Gastrocnemius medialis (tissue), 4 donors: ENCODE measurements around the gene SETD1B. TPM values are rescaled to one million over a fixed set of nuclear protein-coding genes. Genes with fewer than 3 reads are reported as not detected.
A peak's percentile ranks its signal among the peaks of the same experiment; 100 is the strongest.

Experiments used
- ATAC-seq, 2 donors: fragments of 150-250 bp; one replicate each; pipeline ENCODE4 v1.9.1; 2016
- DNase-seq, 2 donors: peaks; one replicate each; pipeline ENCODE4 v3.0.0-alpha.2; 2019
- H3K27ac ChIP-seq, 4 donors: fragments of 200-600 bp; sonication (generic); 1 replicate in 1 of 4; 2 replicates in 3 of 4; pipeline ENCODE4 v1.5.1; 2016 to 2018; ENCODE audit warnings: mild to moderate bottlenecking in 2 of 4, moderate library complexity in 1 of 4
- H3K27me3 ChIP-seq, 3 donors: fragments of 200-600 bp; sonication (generic) in 2 of 3; 1 replicate in 1 of 3; 2 replicates in 2 of 3; pipeline versions ENCODE4 v1.5.1 to v1.6.0; 2016 to 2019; ENCODE audit warnings: mild to moderate bottlenecking in 1 of 3, moderate library complexity in 1 of 3
- H3K36me3 ChIP-seq, 2 donors: fragments of 200-600 bp; sonication (generic) in 1 of 2; one replicate each; pipeline ENCODE4 v1.5.1; 2017 to 2018
- H3K4me1 ChIP-seq, 2 donors: fragments of 200-600 bp; sonication (generic) in 1 of 2; one replicate each; pipeline ENCODE4 v1.5.1; 2016 to 2017; ENCODE audit warnings: mild to moderate bottlenecking in 2 of 2
- H3K4me3 ChIP-seq, 4 donors: fragments of 200-600 bp; sonication (generic) in 3 of 4; 1 replicate in 1 of 4; 2 replicates in 3 of 4; pipeline ENCODE4 v1.5.1; 2016 to 2019; ENCODE audit warnings: mild to moderate bottlenecking in 2 of 4
- H3K9me3 ChIP-seq, 3 donors: fragments of 200-600 bp; sonication (generic) in 2 of 3; 1 replicate in 1 of 3; 2 replicates in 2 of 3; pipeline ENCODE4 v1.5.1; 2016 to 2019
- POLR2A ChIP-seq, 2 donors: fragments of 450-650 bp; IDR thresholded peaks; one replicate each; pipeline ENCODE4 v1.6.1; 2017; ENCODE audit warnings: antibody characterized with exemption in 2 of 2, mild to moderate bottlenecking in 2 of 2, moderate library complexity in 2 of 2
- in situ Hi-C, 4 donors: fragments of 200-750 bp; cut with MboI; loops; one replicate each; pipeline versions ENCODE4 v1.15.0 to v1.8.0; 2017; ENCODE audit warnings: low sequenced_read_pairs in 4 of 4
- intact Hi-C: fragments of 100-400 bp; cut with DNase I; formaldehyde crosslinking; loops from one replicate; pipeline ENCODE4 v1.15.1; 2023; ENCODE audit warnings: low total_unique reads
- total RNA-seq, 4 donors: library from RNA; depleted of rRNA; stranded (reverse); fragments of >200 nt; gene quantifications; one replicate each; pipeline versions ENCODE4 v1.1.0 to v1.2.3, GENCODE V29; 2016
- TF ChIP-seq, protein P1 (sequence below), 5 experiments: fragments of 450-650 bp in 3 of 5; fragments of 200-600 bp in 2 of 5; sonication (generic) in 2 of 5; IDR thresholded peaks in 4 of 5; conservative IDR thresholded peaks in 1 of 5; 1 replicate in 4 of 5; 2 replicates in 1 of 5; pipeline ENCODE4 v1.5.1; 2016 to 2019; ENCODE audit warnings: antibody characterized with exemption in 5 of 5, mild to moderate bottlenecking in 3 of 5, moderate library complexity in 3 of 5

Gene SETD1B
- total RNA-seq, 4 donors from 2014 or later = 2.2 to 9.3 (median 6.2) TPM

GRCh38 chr12:121764808-121765207, 39.0 kb upstream of the SETD1B start:
- TF ChIP-seq, protein P1, sequence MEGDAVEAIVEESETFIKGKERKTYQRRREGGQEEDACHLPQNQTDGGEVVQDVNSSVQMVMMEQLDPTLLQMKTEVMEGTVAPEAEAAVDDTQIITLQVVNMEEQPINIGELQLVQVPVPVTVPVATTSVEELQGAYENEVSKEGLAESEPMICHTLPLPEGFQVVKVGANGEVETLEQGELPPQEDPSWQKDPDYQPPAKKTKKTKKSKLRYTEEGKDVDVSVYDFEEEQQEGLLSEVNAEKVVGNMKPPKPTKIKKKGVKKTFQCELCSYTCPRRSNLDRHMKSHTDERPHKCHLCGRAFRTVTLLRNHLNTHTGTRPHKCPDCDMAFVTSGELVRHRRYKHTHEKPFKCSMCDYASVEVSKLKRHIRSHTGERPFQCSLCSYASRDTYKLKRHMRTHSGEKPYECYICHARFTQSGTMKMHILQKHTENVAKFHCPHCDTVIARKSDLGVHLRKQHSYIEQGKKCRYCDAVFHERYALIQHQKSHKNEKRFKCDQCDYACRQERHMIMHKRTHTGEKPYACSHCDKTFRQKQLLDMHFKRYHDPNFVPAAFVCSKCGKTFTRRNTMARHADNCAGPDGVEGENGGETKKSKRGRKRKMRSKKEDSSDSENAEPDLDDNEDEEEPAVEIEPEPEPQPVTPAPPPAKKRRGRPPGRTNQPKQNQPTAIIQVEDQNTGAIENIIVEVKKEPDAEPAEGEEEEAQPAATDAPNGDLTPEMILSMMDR (IDR thresholded peaks at IDR 0.05 in 4 of 5, conservative IDR thresholded peaks at IDR 0.05 in 1 of 5) = no peak
- no peak for TF ChIP-seq POLR2A (IDR thresholded peaks at IDR 0.05)
- ATAC-seq (no peak), DNase-seq (no peak)
- Histone ChIP-seq H3K27me3 (no peaks in the 10 kb centered on the region), H3K27ac (no peak overlapping the region), H3K36me3 (no peaks in the 10 kb centered on the region), H3K4me3 (no peak overlapping the region), H3K9me3 (no peaks in the 10 kb centered on the region), H3K4me1 (peaks cover 23 to 25% of the 10 kb centered on the region in 2 donors)
- in situ Hi-C loops (loop anchor here (5.0 to 10.0 kb wide), 3 partner anchors 60 to 73 kb away; no protein-coding TSS in a partner anchor), intact Hi-C loops (no loop called here)

GRCh38 chr12:121765573-121765972, 38.2 kb upstream of the SETD1B start:
- Histone ChIP-seq H3K9me3 (no peaks in the 10 kb centered on the region), H3K4me3 (no peak overlapping the region), H3K27me3 (no peaks in the 10 kb centered on the region), H3K27ac (no peak overlapping the region), H3K4me1 (peaks cover 23 to 29% of the 10 kb centered on the region in 2 donors), H3K36me3 (no peaks in the 10 kb centered on the region)
- ATAC-seq = no peak
- intact Hi-C loops (no loop called here), in situ Hi-C loops (loop anchor here (5.0 to 10.0 kb wide), 3 partner anchors 61 to 73 kb away; no protein-coding TSS in a partner anchor)
- no peak for DNase-seq
- no peak for TF ChIP-seq POLR2A (IDR thresholded peaks at IDR 0.05)
- TF ChIP-seq, protein P1 (IDR thresholded peaks at IDR 0.05 in 4 of 5, conservative IDR thresholded peaks at IDR 0.05 in 1 of 5) = no peak

GRCh38 chr12:121766290-121767039, 37.3 kb upstream of the SETD1B start:
- TF ChIP-seq, protein P1 (IDR thresholded peaks at IDR 0.05 in 4 of 5, conservative IDR thresholded peaks at IDR 0.05 in 1 of 5) = no peak
- TF ChIP-seq POLR2A (IDR thresholded peaks at IDR 0.05) = no peak
- in situ Hi-C loops (loop anchor here (5.0 to 10.0 kb wide), 3 partner anchors 62 to 74 kb away; no protein-coding TSS in a partner anchor), intact Hi-C loops (no loop called here)
- Histone ChIP-seq H3K4me3 (no peak overlapping the region), H3K27me3 (no peaks in the 10 kb centered on the region), H3K36me3 (no peaks in the 10 kb centered on the region), H3K9me3 (no peaks in the 10 kb centered on the region), H3K27ac (no peak overlapping the region), H3K4me1 (peaks cover 22 to 24% of the 10 kb centered on the region in 2 donors)
- DNase-seq = no peak
- no peak for ATAC-seq

GRCh38 chr12:121767525-121768016, 36.2 kb upstream of the SETD1B start:
- TF ChIP-seq, protein P1 (IDR thresholded peaks at IDR 0.05 in 4 of 5, conservative IDR thresholded peaks at IDR 0.05 in 1 of 5) = no peak
- TF ChIP-seq POLR2A (IDR thresholded peaks at IDR 0.05) = no peak
- DNase-seq (no peak), ATAC-seq (peak; percentile 57 to 58)
- Histone ChIP-seq H3K27me3 (no peaks in the 10 kb centered on the region), H3K27ac (peak overlapping the region in 3 of 4 donors; percentile 2 to 34 (median 32)), H3K36me3 (no peaks in the 10 kb centered on the region), H3K4me3 (no peak overlapping the region), H3K4me1 (peaks cover 12 to 17% of the 10 kb centered on the region in 2 donors), H3K9me3 (no peaks in the 10 kb centered on the region)
- intact Hi-C loops = no loop called here
- in situ Hi-C loops = loop anchor here (5.0 to 10.0 kb wide), 3 partner anchors 63 to 75 kb away; no protein-coding TSS in a partner anchor
